ENCODE data around the gene STK38L.

Gene STK38L

GRCh38 chr12:27243804-27244688, at the start of gene STK38L:
Gene STK38L, plus strand, starts transcription at chr12:27244286. Its CDS starts 53,435 bp downstream, at chr12:27297721.
- DNase-seq (ENCODE audit: low spot score): peak; percentile 77

GRCh38 chr12:27194644-27195043, 49.4 kb upstream of the STK38L start:
- no peak for DNase-seq (ENCODE audit: low spot score)

GRCh38 chr12:27198036-27198435, 46.0 kb upstream of the STK38L start:
- DNase-seq (ENCODE audit: low spot score): no peak

- no peak for DNase-seq (ENCODE audit: low spot score)
Measured at GRCh38 chr12:27199638-27200300, 44.3 kb upstream of the STK38L start.

- no peak for DNase-seq (ENCODE audit: low spot score)
Measured at GRCh38 chr12:27201169-27201568, 42.9 kb upstream of the STK38L start.

GRCh38 chr12:27206801-27207502, 37.1 kb upstream of the STK38L start:
- no peak for DNase-seq (ENCODE audit: low spot score)

- DNase-seq (ENCODE audit: low spot score): no peak
Measured at GRCh38 chr12:27207615-27208413, 36.3 kb upstream of the STK38L start.

- DNase-seq (ENCODE audit: low spot score): no peak
Measured at GRCh38 chr12:27208414-27208750, 35.7 kb upstream of the STK38L start.

- no peak for DNase-seq (ENCODE audit: low spot score)
Measured at GRCh38 chr12:27209257-27209910, 34.7 kb upstream of the STK38L start.

- DNase-seq (ENCODE audit: low spot score): no peak
Measured at GRCh38 chr12:27210187-27210586, 33.9 kb upstream of the STK38L start.

GRCh38 chr12:27212861-27213260, 31.2 kb upstream of the STK38L start:
- DNase-seq (ENCODE audit: low spot score): no peak

- DNase-seq (ENCODE audit: low spot score): no peak
Measured at GRCh38 chr12:27213304-27213703, 30.8 kb upstream of the STK38L start.

GRCh38 chr12:27213830-27214787, 30.0 kb upstream of the STK38L start:
- DNase-seq (ENCODE audit: low spot score): no peak

- DNase-seq (ENCODE audit: low spot score): no peak
Measured at GRCh38 chr12:27217590-27217989, 26.5 kb upstream of the STK38L start.

- DNase-seq (ENCODE audit: low spot score): no peak
Measured at GRCh38 chr12:27219693-27220054, 24.4 kb upstream of the STK38L start.

GRCh38 chr12:27220055-27220987, 23.8 kb upstream of the STK38L start:
- no peak for DNase-seq (ENCODE audit: low spot score)

GRCh38 chr12:27220988-27221345, 23.1 kb upstream of the STK38L start:
- DNase-seq (ENCODE audit: low spot score): no peak

- DNase-seq (ENCODE audit: low spot score): no peak
Measured at GRCh38 chr12:27221625-27222387, 22.3 kb upstream of the STK38L start.
